GM12878 (cell line): ENCODE data around the gene ETV2. TPM values are rescaled to one million over a fixed set of nuclear protein-coding genes. Genes with fewer than 3 reads are reported as not detected.
"Not testable (repeated sequence)": the region's sequence is repeated elsewhere in the genome, so short reads cannot be mapped to it uniquely, and the experiment has no call there.

Experiments
- ATAC-seq: fragments of 200-7000 bp; cut with Tn5 transposase; 3 replicates; pipeline ENCODE4 v1.9.1; 2020; ENCODE audit warnings: mild to moderate bottlenecking, moderate library complexity
- BruUV-seq: library from RNA; stranded (reverse); fragments of 400-500 nt; replicated peaks from 2 replicates; lab custom pipeline; 2021; lab: Mats Ljungman, UMichigan
- CTCF ChIA-PET: fragments of 300-600 bp; sonication (Branson Sonifier 250); formaldehyde crosslinking; extraction: SDS; loops from one replicate; lab custom pipeline; 2021; ENCODE audit warnings: inconsistent platforms; lab: Yijun Ruan, JAX
- POLR2A ChIA-PET: fragments of 350-600 bp; formaldehyde crosslinking; extraction: SDS; loops from one replicate; lab custom pipeline; 2021; ENCODE audit warnings: inconsistent platforms; lab: Charles Lee
- RAD21 ChIA-PET: fragments of 300-600 bp; sonication (Branson Sonifier 250); formaldehyde crosslinking; loops from one replicate; lab custom pipeline; 2023; ENCODE audit warnings: antibody characterized with exemption; ENCODE audit not compliant: unreplicated experiment; lab: Charles Lee
- SMC1A ChIA-PET: fragments of 300-600 bp; sonication (Branson Sonifier 250); formaldehyde crosslinking; loops from one replicate; lab custom pipeline; 2023; ENCODE audit not compliant: unreplicated experiment, uncharacterized antibody; lab: Charles Lee
- DNase-seq: peaks from one replicate; pipeline ENCODE4 v3.0.0-alpha.2; 2011; ENCODE audit warnings: low read depth, low spot score
- FAIRE-seq: peaks from 3 replicates; lab custom pipeline; 2011; peaks lifted over from hg19 to GRCh38; lab: Jason Lieb, UNC
- H2AFZ ChIP-seq: 2 replicates; pipeline ENCODE4 v1.6.0; 2011; ENCODE audit warnings: low read depth, low read length, control low read depth; ENCODE audit not compliant: control insufficient read depth
- H3K27ac ChIP-seq: 2 replicates; pipeline ENCODE4 v1.5.1; 2011; ENCODE audit warnings: control low read depth; ENCODE audit not compliant: control insufficient read depth, insufficient read depth
- H3K27me3 ChIP-seq, 2 experiments: replicated peaks in 1 of 2; 2 replicates each; pipeline versions ENCODE4 v1.6.0 to v1.6.1; 2011; ENCODE audit warnings: low read length in 1 of 2; ENCODE audit not compliant: control insufficient read depth in 2 of 2, insufficient read depth in 2 of 2
- H3K36me3 ChIP-seq, 2 experiments: 2 replicates each; pipeline ENCODE4 v1.5.1; 2011; ENCODE audit warnings: low read length in 1 of 2; ENCODE audit not compliant: control insufficient read depth in 2 of 2, insufficient read depth in 2 of 2
- H3K4me1 ChIP-seq: 2 replicates; pipeline ENCODE4 v1.6.1; 2011; ENCODE audit warnings: mild to moderate bottlenecking, low read length, moderate library complexity, mixed read lengths; ENCODE audit not compliant: control insufficient read depth, insufficient read depth
- H3K4me2 ChIP-seq: 2 replicates; pipeline ENCODE4 v1.6.0; 2011; ENCODE audit warnings: control low read depth; ENCODE audit not compliant: control insufficient read depth, insufficient read depth
- H3K4me3 ChIP-seq: fragments of 200-600 bp; sonication (generic); 2 replicates; pipeline ENCODE4 v1.5.1; 2016
- H3K79me2 ChIP-seq: 2 replicates; pipeline ENCODE4 v1.6.0; 2011; ENCODE audit warnings: low read length; ENCODE audit not compliant: control insufficient read depth, insufficient read depth
- H3K9ac ChIP-seq: 2 replicates; pipeline ENCODE4 v1.8.0; 2011; ENCODE audit warnings: low read length, control low read depth, mixed read lengths; ENCODE audit not compliant: control insufficient read depth, insufficient read depth
- H3K9me3 ChIP-seq: replicated peaks from 3 replicates; pipeline ENCODE4 v1.5.1; 2011; ENCODE audit warnings: mild to moderate bottlenecking, low read length; ENCODE audit not compliant: control insufficient read depth, insufficient read depth
- H4K20me1 ChIP-seq: 2 replicates; pipeline ENCODE4 v1.6.0; 2011; ENCODE audit not compliant: control insufficient read depth, insufficient read depth
- BHLHE40 ChIP-seq, 2 experiments: fragments of 450-650 bp in 1 of 2; IDR thresholded peaks; 2 replicates each; pipeline ENCODE4 v1.6.1; 2011 to 2017; ENCODE audit warnings: low read depth in 2 of 2, borderline replicate concordance in 1 of 2, improper control_type of control experiment in 1 of 2, low read length in 1 of 2, mild to moderate bottlenecking in 1 of 2
- CREM ChIP-seq: IDR thresholded peaks from 2 replicates; pipeline ENCODE4 v1.6.1; 2014; ENCODE audit warnings: antibody characterized with exemption, low read depth
- FOXK2 ChIP-seq: fragments of 450-650 bp; IDR thresholded peaks from 2 replicates; pipeline ENCODE4 v1.6.1; 2017; ENCODE audit warnings: mild to moderate bottlenecking, moderate library complexity
- HSF1 ChIP-seq: fragments of 150-350 bp; IDR thresholded peaks from 2 replicates; pipeline ENCODE4 v1.6.1; 2014; ENCODE audit warnings: mild to moderate bottlenecking, low read depth, low read length
- JUNB ChIP-seq: IDR thresholded peaks from 2 replicates; pipeline ENCODE4 v1.6.1; 2016; ENCODE audit warnings: antibody characterized with exemption, mild to moderate bottlenecking
- LARP7 ChIP-seq: fragments of 450-650 bp; IDR thresholded peaks from 2 replicates; pipeline ENCODE4 v1.6.1; 2017; ENCODE audit warnings: mild to moderate bottlenecking
- NFXL1 ChIP-seq: fragments of 450-650 bp; IDR thresholded peaks from 2 replicates; pipeline ENCODE4 v1.6.1; 2017; ENCODE audit warnings: antibody characterized with exemption, mild to moderate bottlenecking, borderline replicate concordance
- NFYB ChIP-seq: IDR thresholded peaks from 2 replicates; pipeline ENCODE4 v1.6.1; 2011; ENCODE audit warnings: low read depth, mild to moderate bottlenecking, low read length, improper control_type of control experiment, moderate library complexity; ENCODE audit not compliant: insufficient read depth
- RB1 ChIP-seq: fragments of 450-650 bp; formaldehyde crosslinking; IDR thresholded peaks from 2 replicates; pipeline ENCODE4 v1.6.1; 2017; ENCODE audit warnings: mild to moderate bottlenecking, borderline replicate concordance
- TAF1 ChIP-seq: IDR thresholded peaks from 2 replicates; pipeline ENCODE4 v1.6.1; 2011; ENCODE audit warnings: mild to moderate bottlenecking, low read depth, low read length, borderline replicate concordance
- USF2 ChIP-seq: IDR thresholded peaks from 2 replicates; pipeline ENCODE4 v1.6.1; 2011; ENCODE audit warnings: low read depth, low read length, improper control_type of control experiment, borderline replicate concordance
- ZSCAN29 ChIP-seq: fragments of 450-650 bp; IDR thresholded peaks from 2 replicates; pipeline ENCODE4 v1.6.1; 2017; ENCODE audit warnings: mild to moderate bottlenecking, moderate library complexity
- WGBS: methylation state at CpG from one replicate; pipeline ENCODE4 v1.1.6; 2016; ENCODE audit warnings: low lambda C conversion rate; ENCODE audit not compliant: insufficient replicate concordance, insufficient coverage; ENCODE audit errors: missing lambda C conversion rate; 5-methylcytosine and 5-hydroxymethylcytosine counted together
- in situ Hi-C: fragments of 300-500 bp; cut with MboI; formaldehyde crosslinking; loops from 9 replicates; pipeline ENCODE4 v1.14.3; 2018; ENCODE audit warnings: mixed read lengths
- intact Hi-C: fragments of 100-400 bp; cut with micrococcal nuclease; formaldehyde crosslinking; loops from one replicate; pipeline ENCODE4 v1.14.2; 2022; ENCODE audit not compliant: unreplicated experiment
- polyA plus RNA-seq, 11 experiments: library from polyadenylated mRNA; depleted of rRNA in 4 of 11; unstranded in 6 of 11; stranded (reverse) in 5 of 11; fragments of >200 nt; fragmentation: Nextera tagmentation in 4 of 11; fragmentation: Illumina TruSeq in 1 of 11; extraction: Ambion mirVana in 4 of 11; extraction: Trizol in 1 of 11; gene quantifications; 1 replicate in 1 of 11; 2 replicates in 10 of 11; pipeline versions ENCODE4 v1.2.1 to v1.2.3, GENCODE V29; 2011 to 2016; ENCODE audit warnings: inconsistent platforms in 2 of 11, missing spikeins in 2 of 11, low read depth in 1 of 11
- total RNA-seq, 4 experiments: library from RNA; depleted of rRNA in 3 of 4; stranded (reverse); fragments of >200 nt in 3 of 4; fragmentation: Illumina TruSeq in 1 of 4; extraction: Trizol in 1 of 4; gene quantifications; 2 replicates each; pipeline versions ENCODE4 v1.2.1 to v1.2.3, GENCODE V29; 2013 to 2021

Gene ETV2
- total and polyA plus RNA-seq, 10 of the 15 experiments (the other 5 are each of a cell fraction or from before 2014, with no cell fraction given) = 0.10 to 1.4 (median 0.54) TPM; not detected in 1

DNA sequence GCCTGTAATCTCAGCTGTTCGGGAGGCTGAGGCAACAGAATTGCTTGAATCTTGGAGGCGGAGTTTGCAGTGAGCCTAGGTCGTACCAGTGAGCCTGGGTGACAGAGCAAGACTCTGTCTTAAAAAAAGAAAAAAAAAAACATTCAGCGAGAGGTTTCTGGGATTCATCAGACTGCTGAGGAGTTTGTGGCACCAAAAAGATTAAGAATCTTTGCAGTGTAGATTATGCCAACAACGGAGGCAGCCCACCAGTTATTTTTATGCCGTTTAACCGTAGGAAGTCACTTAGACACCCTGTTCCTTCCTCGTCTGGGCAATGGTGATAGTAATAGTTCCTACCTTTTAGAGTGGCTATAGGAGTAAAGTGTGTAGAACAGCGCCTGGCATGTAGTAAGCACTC lies 9.0 kb downstream of the ETV2 start:
- no peaks in the 10 kb centered on the region for H3K27me3 ChIP-seq
- H3K9ac ChIP-seq = no peak overlapping the region
- H3K4me2 ChIP-seq = no peak overlapping the region; the same call in 1 of the 2 replicates
- ChIA-PET POLR2A (interaction anchor here (0.7 to 1.5 kb wide), 2 partner anchors 9 to 19 kb away, joined by 4 to 10 read pairs; no protein-coding TSS in a partner anchor), RAD21 (no interaction called here), CTCF (no interaction called here), SMC1A (no interaction called here)
- H3K27ac ChIP-seq = no peak overlapping the region
- peaks cover 26% of the 10 kb centered on the region for H3K79me2 ChIP-seq
- H2AFZ ChIP-seq = no peak overlapping the region
- intact Hi-C loops = no loop called here
- no peaks in the 10 kb centered on the region; the same call in 1 of the 2 replicates for H4K20me1 ChIP-seq
- H3K4me1 ChIP-seq = peaks cover 7% of the 10 kb centered on the region; the same call in 1 of the 2 replicates
- ATAC-seq = no peak
- TF ChIP-seq HSF1 = no peak
- no peak for TF ChIP-seq BHLHE40 (IDR thresholded peaks at IDR 0.05; ENCODE audit: borderline replicate concordance in 1 of 2, low read depth in 2 of 2, low read length in 1 of 2)
- no peak for TF ChIP-seq ZSCAN29
- TF ChIP-seq RB1 = no peak
- no peak for TF ChIP-seq JUNB
- no peak for TF ChIP-seq NFXL1
- no peak for TF ChIP-seq TAF1
- TF ChIP-seq FOXK2 = no peak
- no peak for TF ChIP-seq USF2
- TF ChIP-seq NFYB = no peak
- no peak for TF ChIP-seq CREM
- TF ChIP-seq LARP7 = no peak
- WGBS = 85% methylated on average over 9 of the region's 9 CpGs
- peaks cover 6 to 10% of the 10 kb centered on the region in 2 experiments; a peak in 3 of 4 replicates for H3K36me3 ChIP-seq
- H3K4me3 ChIP-seq = no peak overlapping the region
- in situ Hi-C loops = no loop called here
- no peak for DNase-seq
- no TSS peak for BruUV-seq
- no peak for FAIRE-seq
- no peaks in the 10 kb centered on the region for H3K9me3 ChIP-seq

GRCh38 chr19:35654828-35655227 lies 13.3 kb downstream of the ETV2 start:
- 85% methylated on average over 6 of the region's 6 CpGs for WGBS
- SMC1A ChIA-PET, BruUV-seq, H3K4me3 ChIP-seq, H3K27me3 ChIP-seq, in situ Hi-C loops, intact Hi-C loops, H3K27ac ChIP-seq, RAD21 ChIA-PET, POLR2A ChIA-PET, DNase-seq, ATAC-seq, H3K9me3 ChIP-seq, FAIRE-seq, H3K9ac ChIP-seq, H2AFZ ChIP-seq, H3K4me1 ChIP-seq, H4K20me1 ChIP-seq, H3K4me2 ChIP-seq: not testable (repeated sequence)
- peaks cover 10% of the 10 kb centered on the region for H3K79me2 ChIP-seq
- peaks cover 13 to 14% of the 10 kb centered on the region in 2 experiments; a peak in 3 of 4 replicates for H3K36me3 ChIP-seq
- CTCF ChIA-PET = interaction anchor here (2.0 kb wide), 1 partner anchor 106 kb away, joined by 9 read pairs; no protein-coding TSS in a partner anchor
